Duodenal mucosa (tissue), 2 donors: ENCODE data around the gene NAV3.

ENCODE experiments used
- H3K27ac ChIP-seq: one replicate; pipeline ENCODE4 v1.7.0; 2013; ENCODE audit warnings: low read depth, low read length
- H3K27me3 ChIP-seq, 2 donors: one replicate each; pipeline ENCODE4 v1.7.0; 2013; ENCODE audit warnings: low read length in 2 of 2, control low read depth in 1 of 2; ENCODE audit not compliant: insufficient read depth in 2 of 2, control insufficient read depth in 1 of 2
- H3K36me3 ChIP-seq, 2 donors: one replicate each; pipeline ENCODE4 v1.7.0; 2013; ENCODE audit warnings: low read length in 2 of 2, control low read depth in 1 of 2; ENCODE audit not compliant: insufficient read depth in 2 of 2, control insufficient read depth in 1 of 2
- H3K4me1 ChIP-seq, 2 donors: one replicate each; pipeline ENCODE4 v1.7.0; 2013; ENCODE audit warnings: low read length in 2 of 2, control low read depth in 1 of 2; ENCODE audit not compliant: insufficient read depth in 2 of 2, control insufficient read depth in 1 of 2
- H3K4me3 ChIP-seq, 2 donors: one replicate each; pipeline ENCODE4 v1.7.0; 2013; ENCODE audit warnings: low read length in 2 of 2, low read depth in 1 of 2
- H3K9ac ChIP-seq, 2 donors: one replicate each; pipeline ENCODE4 v1.7.0; 2013; ENCODE audit warnings: low read length in 2 of 2, low read depth in 1 of 2
- H3K9me3 ChIP-seq, 2 donors: one replicate each; pipeline ENCODE4 v1.7.0; 2013; ENCODE audit warnings: low read length in 2 of 2, control low read depth in 1 of 2; ENCODE audit not compliant: control insufficient read depth in 1 of 2

Gene NAV3, protein sequence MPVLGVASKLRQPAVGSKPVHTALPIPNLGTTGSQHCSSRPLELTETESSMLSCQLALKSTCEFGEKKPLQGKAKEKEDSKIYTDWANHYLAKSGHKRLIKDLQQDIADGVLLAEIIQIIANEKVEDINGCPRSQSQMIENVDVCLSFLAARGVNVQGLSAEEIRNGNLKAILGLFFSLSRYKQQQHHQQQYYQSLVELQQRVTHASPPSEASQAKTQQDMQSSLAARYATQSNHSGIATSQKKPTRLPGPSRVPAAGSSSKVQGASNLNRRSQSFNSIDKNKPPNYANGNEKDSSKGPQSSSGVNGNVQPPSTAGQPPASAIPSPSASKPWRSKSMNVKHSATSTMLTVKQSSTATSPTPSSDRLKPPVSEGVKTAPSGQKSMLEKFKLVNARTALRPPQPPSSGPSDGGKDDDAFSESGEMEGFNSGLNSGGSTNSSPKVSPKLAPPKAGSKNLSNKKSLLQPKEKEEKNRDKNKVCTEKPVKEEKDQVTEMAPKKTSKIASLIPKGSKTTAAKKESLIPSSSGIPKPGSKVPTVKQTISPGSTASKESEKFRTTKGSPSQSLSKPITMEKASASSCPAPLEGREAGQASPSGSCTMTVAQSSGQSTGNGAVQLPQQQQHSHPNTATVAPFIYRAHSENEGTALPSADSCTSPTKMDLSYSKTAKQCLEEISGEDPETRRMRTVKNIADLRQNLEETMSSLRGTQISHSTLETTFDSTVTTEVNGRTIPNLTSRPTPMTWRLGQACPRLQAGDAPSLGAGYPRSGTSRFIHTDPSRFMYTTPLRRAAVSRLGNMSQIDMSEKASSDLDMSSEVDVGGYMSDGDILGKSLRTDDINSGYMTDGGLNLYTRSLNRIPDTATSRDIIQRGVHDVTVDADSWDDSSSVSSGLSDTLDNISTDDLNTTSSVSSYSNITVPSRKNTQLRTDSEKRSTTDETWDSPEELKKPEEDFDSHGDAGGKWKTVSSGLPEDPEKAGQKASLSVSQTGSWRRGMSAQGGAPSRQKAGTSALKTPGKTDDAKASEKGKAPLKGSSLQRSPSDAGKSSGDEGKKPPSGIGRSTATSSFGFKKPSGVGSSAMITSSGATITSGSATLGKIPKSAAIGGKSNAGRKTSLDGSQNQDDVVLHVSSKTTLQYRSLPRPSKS (N-terminal part only)

GRCh38 chr12:77830583-77831351 lies at the start of gene NAV3:
Gene NAV3, plus strand, starts transcription at chr12:77830894. Its CDS starts 568 bp downstream, at chr12:77831462.
- no peaks in the 10 kb centered on the region for H3K9me3 ChIP-seq
- no peak within 1 kb of the TSS for H3K9ac ChIP-seq
- no peak within 1 kb of the TSS for H3K27ac ChIP-seq
- H3K27me3 ChIP-seq = no peaks in the 10 kb centered on the region
- no peaks in the 10 kb centered on the region for H3K4me1 ChIP-seq
- H3K4me3 ChIP-seq = no peak within 1 kb of the TSS
- no peaks in the 10 kb centered on the region for H3K36me3 ChIP-seq

- H3K9ac ChIP-seq = no peak overlapping the region
- H3K27ac ChIP-seq = no peak overlapping the region
- H3K36me3 ChIP-seq = no peaks in the 10 kb centered on the region
- H3K27me3 ChIP-seq = no peaks in the 10 kb centered on the region
- H3K4me1 ChIP-seq = no peaks in the 10 kb centered on the region
- H3K9me3 ChIP-seq = no peaks in the 10 kb centered on the region
- no peak overlapping the region for H3K4me3 ChIP-seq
These were observed 48.7 kb upstream of the NAV3 start for GRCh38 chr12:77782034-77782433.

DNA sequence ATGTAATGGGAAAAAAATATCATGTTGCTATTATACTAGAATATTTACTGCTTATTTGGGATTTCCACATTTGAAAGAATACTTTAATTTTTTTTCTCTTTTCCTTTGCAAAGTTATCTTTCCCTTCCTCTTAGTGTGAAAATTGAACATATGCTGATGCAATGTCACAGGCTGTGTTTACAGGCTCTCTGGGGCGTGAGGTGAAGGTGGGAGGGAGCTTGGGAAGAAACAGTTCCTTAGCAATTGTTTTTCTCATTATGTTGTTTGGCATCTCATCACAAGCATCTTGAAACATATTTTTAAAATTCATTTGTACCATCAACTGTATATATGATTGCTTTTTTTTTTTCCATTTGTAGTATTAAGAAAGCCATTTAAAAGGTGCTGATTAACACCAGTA lies 47.9 kb upstream of the NAV3 start:
- no peaks in the 10 kb centered on the region for H3K36me3 ChIP-seq
- H3K9me3 ChIP-seq = no peaks in the 10 kb centered on the region
- H3K4me3 ChIP-seq = no peak overlapping the region
- H3K27me3 ChIP-seq = no peaks in the 10 kb centered on the region
- H3K27ac ChIP-seq = no peak overlapping the region
- no peak overlapping the region for H3K9ac ChIP-seq
- no peaks in the 10 kb centered on the region for H3K4me1 ChIP-seq

DNA sequence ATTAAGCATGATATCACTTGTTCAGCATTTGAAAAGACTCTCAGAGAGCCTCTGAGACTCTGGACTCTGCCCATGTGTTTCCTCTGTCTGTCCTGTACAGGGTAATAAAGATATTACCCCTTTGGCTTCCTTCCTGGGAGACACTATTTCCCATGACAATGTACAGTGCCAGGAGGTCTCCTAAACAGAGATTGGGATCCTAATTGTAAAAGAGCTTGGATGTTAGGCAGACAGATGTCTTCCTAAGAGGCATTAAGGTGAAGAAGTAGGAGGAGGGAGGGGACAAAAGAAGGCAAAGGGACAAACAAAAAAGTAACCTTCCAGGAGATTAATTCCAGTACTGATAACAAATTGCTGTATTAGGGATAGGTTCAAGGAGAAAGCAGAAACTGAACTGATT lies 45.5 kb upstream of the NAV3 start:
- Histone ChIP-seq H3K27ac (no peak overlapping the region), H3K4me1 (no peaks in the 10 kb centered on the region), H3K27me3 (no peaks in the 10 kb centered on the region), H3K9me3 (no peaks in the 10 kb centered on the region), H3K36me3 (no peaks in the 10 kb centered on the region), H3K4me3 (no peak overlapping the region), H3K9ac (no peak overlapping the region)

DNA sequence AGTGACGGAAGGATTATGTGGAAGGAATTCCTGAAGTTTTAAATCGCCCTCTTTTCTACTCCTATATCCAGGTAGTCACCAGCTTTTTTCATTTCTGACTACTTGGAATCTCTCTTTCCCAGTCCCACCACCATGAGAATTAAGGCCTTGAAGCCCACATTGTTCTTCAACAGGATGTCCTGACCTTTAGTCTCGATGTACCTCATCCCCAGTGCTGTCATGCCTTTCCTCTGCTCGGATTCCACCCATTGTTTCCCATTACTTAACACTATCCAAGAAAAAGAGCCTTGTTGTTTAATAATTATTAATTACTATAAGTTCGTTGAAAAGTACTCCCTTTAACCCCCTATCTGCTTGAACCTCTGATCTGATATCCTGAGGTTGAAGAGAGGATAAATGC lies 44.0 kb upstream of the NAV3 start:
- H3K9me3 ChIP-seq = no peaks in the 10 kb centered on the region
- no peaks in the 10 kb centered on the region for H3K36me3 ChIP-seq
- no peak overlapping the region for H3K27ac ChIP-seq
- no peaks in the 10 kb centered on the region for H3K4me1 ChIP-seq
- no peak overlapping the region for H3K4me3 ChIP-seq
- H3K9ac ChIP-seq = no peak overlapping the region
- H3K27me3 ChIP-seq = no peaks in the 10 kb centered on the region

DNA sequence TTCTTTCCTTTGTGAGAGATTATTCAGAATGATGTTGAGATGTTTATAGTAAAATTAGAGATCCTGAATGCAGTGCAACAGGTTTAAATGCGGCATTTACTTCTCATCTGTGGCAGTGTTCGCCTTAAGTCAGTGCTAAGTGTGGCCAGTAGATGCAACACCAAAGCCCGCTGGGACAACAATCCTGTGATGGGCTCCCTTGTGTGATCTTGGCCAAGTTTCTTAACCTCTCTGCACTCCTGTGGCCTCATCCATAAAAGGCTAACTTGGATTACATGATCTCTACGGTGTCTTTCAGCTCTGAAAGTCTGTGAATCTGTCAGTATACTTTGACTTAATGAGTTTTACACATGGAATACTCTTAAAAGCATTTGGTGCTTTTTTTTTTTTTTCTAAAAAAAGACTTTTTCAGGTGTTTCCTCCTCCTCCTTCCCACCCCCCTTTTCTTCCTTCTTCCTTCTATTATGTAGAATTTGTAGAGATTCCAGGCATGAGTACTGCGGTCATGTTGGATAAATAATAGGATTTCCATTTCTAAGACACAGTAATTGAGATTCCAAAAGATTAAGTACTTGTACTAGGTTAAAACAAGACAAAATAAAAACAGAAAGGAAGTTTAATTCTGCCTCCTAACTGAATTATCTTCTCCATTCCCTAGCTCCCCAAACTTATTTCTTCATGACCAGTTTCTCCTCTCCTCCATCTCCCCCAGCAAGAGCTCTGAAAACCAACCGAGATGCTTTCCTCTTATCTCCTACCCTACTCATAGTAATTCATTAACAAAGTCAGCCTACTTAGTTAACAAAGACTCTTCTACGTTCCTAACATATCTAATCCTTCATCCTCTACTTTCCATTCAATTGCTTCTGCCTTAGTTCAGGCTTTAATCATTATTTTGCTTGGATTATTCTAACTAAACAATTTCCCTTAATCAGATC lies 42.2 kb upstream of the NAV3 start:
- no peaks in the 10 kb centered on the region for H3K9me3 ChIP-seq
- H3K4me1 ChIP-seq = no peaks in the 10 kb centered on the region
- no peak overlapping the region for H3K9ac ChIP-seq
- no peaks in the 10 kb centered on the region for H3K27me3 ChIP-seq
- H3K27ac ChIP-seq = no peak overlapping the region
- no peaks in the 10 kb centered on the region for H3K36me3 ChIP-seq
- no peak overlapping the region for H3K4me3 ChIP-seq

DNA sequence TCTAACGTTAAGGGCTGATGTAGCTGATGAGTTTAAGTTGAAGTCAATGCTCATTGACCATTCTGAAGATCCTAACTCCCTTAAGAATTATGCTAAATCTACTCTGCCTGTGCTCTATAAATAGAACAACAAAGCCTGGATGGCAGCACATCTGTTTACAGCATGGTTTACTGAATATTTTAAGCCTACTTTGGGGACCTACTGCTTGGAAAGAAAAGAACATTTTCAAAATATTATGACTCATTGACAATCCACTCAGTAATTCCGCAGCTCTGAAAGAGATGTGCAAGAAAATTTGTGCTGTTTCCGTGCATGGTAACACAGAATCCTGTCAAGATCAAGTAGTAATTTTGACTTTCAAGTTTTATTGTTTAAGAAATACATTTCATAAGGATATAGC lies 35.0 kb upstream of the NAV3 start:
- H3K9ac ChIP-seq = no peak overlapping the region
- no peaks in the 10 kb centered on the region for H3K27me3 ChIP-seq
- no peak overlapping the region for H3K4me3 ChIP-seq

GRCh38 chr12:77796775-77797174 lies 33.9 kb upstream of the NAV3 start:
- H3K36me3 ChIP-seq = no peaks in the 10 kb centered on the region
- H3K4me1 ChIP-seq = no peaks in the 10 kb centered on the region
- no peaks in the 10 kb centered on the region for H3K27me3 ChIP-seq
- H3K9me3 ChIP-seq = no peaks in the 10 kb centered on the region
- H3K27ac ChIP-seq = no peak overlapping the region
- H3K9ac ChIP-seq = no peak overlapping the region
- H3K4me3 ChIP-seq = no peak overlapping the region

More for the DNA sequence above, 35.0 kb upstream of the NAV3 start:
- Histone ChIP-seq H3K36me3 (no peaks in the 10 kb centered on the region), H3K9me3 (no peaks in the 10 kb centered on the region), H3K4me1 (no peaks in the 10 kb centered on the region), H3K27ac (no peak overlapping the region)

DNA sequence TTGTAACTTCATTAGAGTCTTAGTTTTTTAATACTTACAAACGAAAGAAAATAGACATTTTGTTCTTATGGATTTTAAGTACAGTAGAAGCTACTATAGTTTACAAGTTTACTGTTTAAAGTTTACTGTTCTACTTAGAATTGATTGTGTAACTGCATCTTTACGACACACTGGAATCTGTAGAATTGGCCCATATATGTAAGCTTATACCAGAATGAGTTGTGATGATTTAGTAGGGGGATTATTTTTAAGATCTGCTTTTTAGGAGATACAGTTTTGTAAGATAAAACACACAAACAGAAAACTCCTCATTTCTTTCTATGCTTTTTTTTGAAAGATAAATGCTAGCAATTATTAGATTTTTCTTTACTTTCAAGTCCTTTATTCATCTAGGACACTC lies 30.2 kb upstream of the NAV3 start:
- H3K9me3 ChIP-seq = no peaks in the 10 kb centered on the region
- H3K36me3 ChIP-seq = no peaks in the 10 kb centered on the region
- no peak overlapping the region for H3K4me3 ChIP-seq
- no peak overlapping the region for H3K9ac ChIP-seq
- H3K27ac ChIP-seq = no peak overlapping the region
- H3K27me3 ChIP-seq = no peaks in the 10 kb centered on the region
- no peaks in the 10 kb centered on the region for H3K4me1 ChIP-seq
